NCI-H1436 treated with DMSO at 0.1 percent for 48 hours (cell line): Measurements from ENCODE around the gene LMO7.
"Not testable (repeated sequence)": the region's sequence is repeated elsewhere in the genome, so short reads cannot be mapped to it uniquely, and the experiment has no call there.

Experiments used
- DNase-seq: peaks from one replicate; lab custom pipeline; 2025; lab: John Stamatoyannopoulos, UW

LMO7 gene

GRCh38 chr13:75699062-75699461, 62.9 kb downstream of the LMO7 start:
- DNase-seq, result no peak

- DNase-seq, result not testable (repeated sequence)
Measured at GRCh38 chr13:75699717-75700116, 63.6 kb downstream of the LMO7 start.

GRCh38 chr13:75700552-75700951, 64.4 kb downstream of the LMO7 start:
- no peak for DNase-seq

GRCh38 chr13:75702476-75702875, 66.3 kb downstream of the LMO7 start:
- no peak for DNase-seq

GRCh38 chr13:75703769-75704168, 67.6 kb downstream of the LMO7 start:
- DNase-seq, result no peak

GRCh38 chr13:75704194-75704926, 68.2 kb downstream of the LMO7 start:
- DNase-seq, result no peak

GRCh38 chr13:75704927-75705288, 68.8 kb downstream of the LMO7 start:
- DNase-seq, result no peak

- DNase-seq, result no peak
Measured at GRCh38 chr13:75705395-75705794, 69.3 kb downstream of the LMO7 start.

GRCh38 chr13:75705908-75706307, 69.8 kb downstream of the LMO7 start:
- DNase-seq, result no peak

GRCh38 chr13:75713852-75714251, 77.7 kb downstream of the LMO7 start:
- DNase-seq, result no peak

GRCh38 chr13:75715601-75716523, 79.7 kb downstream of the LMO7 start:
- DNase-seq, result no peak

GRCh38 chr13:75717525-75717924, 81.4 kb downstream of the LMO7 start:
- DNase-seq, result no peak

- DNase-seq, result no peak
Measured at GRCh38 chr13:75721307-75721706, 85.2 kb downstream of the LMO7 start.

GRCh38 chr13:75723901-75724300, 87.8 kb downstream of the LMO7 start:
- DNase-seq, result no peak

GRCh38 chr13:75724752-75725517, 88.8 kb downstream of the LMO7 start:
- DNase-seq, result peak; percentile 40

GRCh38 chr13:75725736-75726135, 89.6 kb downstream of the LMO7 start:
- DNase-seq, result no peak

- DNase-seq, result no peak
Measured at GRCh38 chr13:75726306-75726705, 90.2 kb downstream of the LMO7 start.

- not testable (repeated sequence) for DNase-seq
Measured at GRCh38 chr13:75733113-75733512, 97.0 kb downstream of the LMO7 start.

- DNase-seq, result no peak
Measured at GRCh38 chr13:75736173-75736572, 100.0 kb downstream of the LMO7 start.

- no peak for DNase-seq
Measured at GRCh38 chr13:75738841-75739240, 102.7 kb downstream of the LMO7 start.

- DNase-seq, result no peak
Measured at GRCh38 chr13:75739244-75739868, 103.2 kb downstream of the LMO7 start.

GRCh38 chr13:75740031-75740430, 103.9 kb downstream of the LMO7 start:
- DNase-seq, result no peak
